ENCODE results near the gene PRSS1. TPM values are rescaled to one million over a fixed set of nuclear protein-coding genes. Genes with fewer than 3 reads are reported as not detected.
A peak's percentile ranks its signal among the peaks of the same experiment; 100 is the strongest.
"Not testable (repeated sequence)": the region's sequence is repeated elsewhere in the genome, so short reads cannot be mapped to it uniquely, and the experiment has no call there.

PRSS1 gene
- polyA plus RNA-seq, 6 donors from 2014 or later, result 0.41 to 0.55 TPM; not detected in 4

- not testable (repeated sequence) for H3K4me3 Mint-ChIP-seq; H3K36me3 Mint-ChIP-seq; ATAC-seq (ENCODE audit: low read depth in 2 of 2); DNase-seq; H3K27ac Mint-ChIP-seq; H3K9me3 Mint-ChIP-seq
- H3K27me3 Mint-ChIP-seq, result peaks cover 7 to 22% (median 12%) of the 10 kb centered on the region in 3 donors
- peaks cover 20 to 28% (median 27%) of the 10 kb centered on the region in 3 donors for H3K4me1 Mint-ChIP-seq
Measured at GRCh38 chr7:142768885-142769284, 19.6 kb downstream of the PRSS1 start.

GRCh38 chr7:142770661-142771352 is 21.5 kb downstream of the PRSS1 start, which contains the start of gene PRSS2:
PRSS2 (plus strand) TSS chr7:142770970; CDS start chr7:142770983, 13 bp downstream.
- Mint-ChIP-seq H3K4me3 (peak within 1 kb of the TSS in 3 of 8 donors; percentile 53 to 62 (median 55)), H3K4me1 (peaks cover 20 to 28% (median 28%) of the 10 kb centered on the region in 3 donors), H3K27me3 (peaks cover 7 to 22% (median 11%) of the 10 kb centered on the region in 3 donors), H3K36me3 (no peaks in the 10 kb centered on the region), H3K27ac (peak within 1 kb of the TSS in 5 of 6 donors; percentile 21 to 96 (median 74)), H3K9me3 (peaks cover 0 to 1% (median 0%) of the 10 kb centered on the region in 7 donors)
- ATAC-seq (ENCODE audit: low read depth in 2 of 2) (no peak), DNase-seq (no peak)

- DNase-seq (peak; percentile 24), ATAC-seq (ENCODE audit: low read depth in 2 of 2) (peak; percentile 92 to 94)
- H3K27ac Mint-ChIP-seq, result peak overlapping the region in 4 of 6 donors; percentile 45 to 96 (median 80)
Measured at GRCh38 chr7:142771353-142771723, 22.1 kb downstream of the PRSS1 start.

GRCh38 chr7:142772051-142772450 is 22.8 kb downstream of the PRSS1 start:
- Mint-ChIP-seq H3K4me1 (peaks cover 20 to 28% (median 28%) of the 10 kb centered on the region in 3 donors), H3K4me3 (no peak overlapping the region), H3K9me3 (peaks cover 0 to 1% (median 0%) of the 10 kb centered on the region in 7 donors), H3K27ac (peak overlapping the region in 2 of 6 donors; percentile 68 to 86), H3K36me3 (no peaks in the 10 kb centered on the region), H3K27me3 (peaks cover 7 to 22% (median 11%) of the 10 kb centered on the region in 3 donors)
- no peak for ATAC-seq (ENCODE audit: low read depth in 2 of 2)
- DNase-seq, result no peak

More at GRCh38 chr7:142771353-142771723, 22.1 kb downstream of the PRSS1 start:
- peaks cover 7 to 22% (median 11%) of the 10 kb centered on the region in 3 donors for H3K27me3 Mint-ChIP-seq
- peak overlapping the region in 2 of 8 donors; percentile 53 to 55 for H3K4me3 Mint-ChIP-seq
- H3K9me3 Mint-ChIP-seq, result peaks cover 0 to 1% (median 0%) of the 10 kb centered on the region in 7 donors
- peaks cover 20 to 28% (median 28%) of the 10 kb centered on the region in 3 donors for H3K4me1 Mint-ChIP-seq
- no peaks in the 10 kb centered on the region for H3K36me3 Mint-ChIP-seq

- Mint-ChIP-seq H3K4me1 (peaks cover 20 to 28% (median 28%) of the 10 kb centered on the region in 3 donors), H3K9me3 (peaks cover 0 to 1% (median 0%) of the 10 kb centered on the region in 7 donors), H3K27me3 (peaks cover 7 to 22% (median 10%) of the 10 kb centered on the region in 3 donors), H3K27ac (peak overlapping the region in 1 of 6 donors; percentile 86), H3K4me3 (no peak overlapping the region), H3K36me3 (no peaks in the 10 kb centered on the region)
- ATAC-seq (ENCODE audit: low read depth in 2 of 2) (no peak), DNase-seq (no peak)
Measured at GRCh38 chr7:142772673-142773072, 23.4 kb downstream of the PRSS1 start.

- no peak for ATAC-seq (ENCODE audit: low read depth in 2 of 2)
- Mint-ChIP-seq H3K36me3 (no peaks in the 10 kb centered on the region), H3K27ac (peak overlapping the region in 3 of 6 donors; percentile 16 to 55 (median 29)), H3K4me3 (no peak overlapping the region), H3K9me3 (peaks cover 0 to 1% (median 0%) of the 10 kb centered on the region in 7 donors), H3K4me1 (peaks cover 20 to 28% (median 28%) of the 10 kb centered on the region in 3 donors), H3K27me3 (peaks cover 5 to 22% (median 5%) of the 10 kb centered on the region in 3 donors)
- no peak for DNase-seq
Measured at GRCh38 chr7:142773230-142773629, 24.0 kb downstream of the PRSS1 start.

GRCh38 chr7:142773937-142774744 is 24.9 kb downstream of the PRSS1 start:
- Mint-ChIP-seq H3K27me3 (peaks cover 0 to 22% (median 4%) of the 10 kb centered on the region in 3 donors), H3K27ac (peak overlapping the region in 3 of 6 donors; percentile 16 to 50 (median 24)), H3K36me3 (no peaks in the 10 kb centered on the region), H3K4me1 (peaks cover 20 to 28% (median 28%) of the 10 kb centered on the region in 3 donors), H3K9me3 (peaks cover 0 to 1% (median 0%) of the 10 kb centered on the region in 7 donors), H3K4me3 (peak overlapping the region in 1 of 8 donors; percentile 54)
- no peak for ATAC-seq (ENCODE audit: low read depth in 2 of 2)
- DNase-seq, result no peak

- ATAC-seq (ENCODE audit: low read depth in 2 of 2), result no peak
- H3K9me3 Mint-ChIP-seq, result peaks cover 0 to 1% (median 0%) of the 10 kb centered on the region in 7 donors
- no peak overlapping the region for H3K4me3 Mint-ChIP-seq
- H3K4me1 Mint-ChIP-seq, result peaks cover 20 to 28% (median 28%) of the 10 kb centered on the region in 3 donors
- peaks cover 0 to 17% (median 4%) of the 10 kb centered on the region in 3 donors for H3K27me3 Mint-ChIP-seq
- H3K27ac Mint-ChIP-seq, result peak overlapping the region in 3 of 6 donors; percentile 16 to 80 (median 78)
- no peak for DNase-seq
- no peaks in the 10 kb centered on the region for H3K36me3 Mint-ChIP-seq
Measured at GRCh38 chr7:142774826-142775225, 25.6 kb downstream of the PRSS1 start.

- H3K36me3 Mint-ChIP-seq; H3K9me3 Mint-ChIP-seq; ATAC-seq (ENCODE audit: low read depth in 2 of 2); H3K4me3 Mint-ChIP-seq; DNase-seq: not testable (repeated sequence)
- H3K27me3 Mint-ChIP-seq, result peaks cover 0 to 12% (median 4%) of the 10 kb centered on the region in 3 donors
- peaks cover 15 to 23% (median 23%) of the 10 kb centered on the region in 3 donors for H3K4me1 Mint-ChIP-seq
- peak overlapping the region in 1 of 6 donors; percentile 54 for H3K27ac Mint-ChIP-seq
Measured at GRCh38 chr7:142775351-142776115, 26.3 kb downstream of the PRSS1 start.

- Mint-ChIP-seq H3K27ac (peak overlapping the region in 1 of 6 donors; percentile 8), H3K27me3 (peaks cover 0 to 8% (median 0%) of the 10 kb centered on the region in 3 donors), H3K9me3 (peaks cover 0 to 1% (median 0%) of the 10 kb centered on the region in 7 donors), H3K4me3 (no peak overlapping the region), H3K4me1 (peaks cover 7 to 16% (median 15%) of the 10 kb centered on the region in 3 donors), H3K36me3 (no peaks in the 10 kb centered on the region)
- ATAC-seq (ENCODE audit: low read depth in 2 of 2) (no peak), DNase-seq (no peak)
Measured at GRCh38 chr7:142776206-142776844, 27.1 kb downstream of the PRSS1 start.

- H3K36me3 Mint-ChIP-seq; H3K9me3 Mint-ChIP-seq; H3K4me3 Mint-ChIP-seq; H3K27ac Mint-ChIP-seq; H3K27me3 Mint-ChIP-seq; ATAC-seq (ENCODE audit: low read depth in 2 of 2); DNase-seq: not testable (repeated sequence)
- H3K4me1 Mint-ChIP-seq, result peaks cover 3 to 12% (median 10%) of the 10 kb centered on the region in 3 donors
Measured at GRCh38 chr7:142776845-142777225, 27.6 kb downstream of the PRSS1 start.

- H3K36me3 Mint-ChIP-seq, result no peaks in the 10 kb centered on the region
- no peak overlapping the region for H3K4me3 Mint-ChIP-seq
- peaks cover 0 to 8% (median 0%) of the 10 kb centered on the region in 3 donors for H3K27me3 Mint-ChIP-seq
- H3K27ac Mint-ChIP-seq, result no peak overlapping the region
- ATAC-seq (ENCODE audit: low read depth in 2 of 2) (no peak), DNase-seq (no peak)
- H3K4me1 Mint-ChIP-seq, result peaks cover 3 to 8% (median 6%) of the 10 kb centered on the region in 3 donors
- peaks cover 0 to 1% (median 0%) of the 10 kb centered on the region in 7 donors for H3K9me3 Mint-ChIP-seq
Measured at GRCh38 chr7:142777318-142777717, 28.0 kb downstream of the PRSS1 start.

All from naive B cell (primary cell).